HG02943 (cell line): ENCODE results near the gene NKX3-2.

Source experiments
- ATAC-seq: cut with Tn5 transposase; IDR thresholded peaks from one replicate; pipeline ENCODE4 v1.9.1; 2021; ENCODE audit warnings: mild to moderate bottlenecking, low read depth, moderate library complexity; ENCODE audit not compliant: unreplicated experiment

NKX3-2 gene

DNA sequence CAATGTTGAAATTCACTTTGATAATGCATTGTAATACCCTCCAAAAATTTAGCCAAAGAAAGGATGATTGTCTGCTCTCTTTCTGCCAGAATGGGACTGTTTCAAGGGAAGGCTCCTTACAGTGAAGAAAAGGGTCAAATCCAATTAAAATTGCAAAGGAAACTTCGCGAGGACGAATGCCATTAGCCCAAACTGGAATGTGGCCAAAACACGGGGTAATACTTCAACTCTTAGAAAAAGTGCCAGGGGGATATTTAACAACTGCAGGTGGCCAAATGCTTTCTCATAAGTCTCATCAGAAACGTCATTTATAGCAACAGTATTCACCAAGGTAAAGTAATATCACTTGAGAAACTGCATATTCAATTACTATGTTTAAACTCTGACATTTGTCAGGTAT lies 29.0 kb downstream of the NKX3-2 start:
- no peak for ATAC-seq

DNA sequence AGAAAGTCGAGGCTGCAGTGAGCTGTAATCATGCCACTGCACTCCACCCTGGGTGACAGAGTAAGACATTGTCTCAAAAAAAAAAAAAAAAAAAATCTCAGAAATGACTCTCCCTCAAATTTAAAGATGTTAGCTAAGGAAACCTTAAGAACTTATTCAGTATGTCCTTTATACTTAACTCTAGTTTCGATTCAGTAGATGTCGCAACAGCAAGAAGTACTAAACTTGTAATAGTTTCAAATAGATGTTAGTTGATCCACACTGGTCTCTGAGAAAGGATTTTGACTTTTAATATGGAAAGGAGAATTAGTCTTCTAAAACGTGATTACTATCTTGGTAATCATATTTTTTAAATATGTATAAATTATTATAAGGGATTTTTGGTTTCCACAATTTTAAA lies 29.6 kb downstream of the NKX3-2 start:
- no peak for ATAC-seq

DNA sequence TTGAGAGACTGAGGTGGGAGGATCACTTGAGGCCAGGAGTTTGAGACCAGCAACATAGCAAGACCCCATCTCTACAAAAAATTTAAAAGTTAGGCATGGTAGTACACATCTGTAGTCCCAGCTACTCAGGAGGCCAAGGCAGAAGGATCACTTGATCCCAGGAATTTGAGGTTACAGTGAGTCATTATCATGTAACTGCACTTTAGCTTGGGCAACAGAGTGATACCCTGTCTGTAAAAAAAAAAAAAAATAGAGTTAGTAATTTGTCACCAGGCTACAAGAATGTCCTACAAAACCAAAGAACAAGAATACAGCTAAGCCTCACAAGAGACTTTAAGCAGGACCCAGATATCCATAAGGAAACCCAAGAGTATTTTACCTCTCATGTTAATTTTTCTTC lies 33.2 kb downstream of the NKX3-2 start:
- no peak for ATAC-seq

DNA sequence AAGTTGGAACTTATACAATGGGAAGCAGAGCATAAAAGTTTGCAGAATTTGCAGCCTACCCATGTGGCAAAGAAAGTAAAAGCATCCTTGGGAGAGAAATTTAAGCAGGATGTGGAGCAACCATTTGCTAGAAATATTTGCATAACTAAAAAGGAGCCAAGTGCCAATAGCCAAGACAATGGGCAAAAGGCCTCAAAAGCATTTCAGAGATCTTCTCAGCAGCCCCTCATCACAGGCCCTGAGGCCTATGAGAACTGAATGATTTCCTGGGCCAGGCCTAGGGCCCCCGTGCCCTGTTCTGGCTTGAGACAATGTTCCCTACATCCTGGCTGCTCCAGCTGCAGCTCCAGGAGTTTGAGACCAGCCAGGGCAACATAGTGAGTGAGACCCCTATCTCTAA lies 34.9 kb downstream of the NKX3-2 start:
- ATAC-seq: no peak

DNA sequence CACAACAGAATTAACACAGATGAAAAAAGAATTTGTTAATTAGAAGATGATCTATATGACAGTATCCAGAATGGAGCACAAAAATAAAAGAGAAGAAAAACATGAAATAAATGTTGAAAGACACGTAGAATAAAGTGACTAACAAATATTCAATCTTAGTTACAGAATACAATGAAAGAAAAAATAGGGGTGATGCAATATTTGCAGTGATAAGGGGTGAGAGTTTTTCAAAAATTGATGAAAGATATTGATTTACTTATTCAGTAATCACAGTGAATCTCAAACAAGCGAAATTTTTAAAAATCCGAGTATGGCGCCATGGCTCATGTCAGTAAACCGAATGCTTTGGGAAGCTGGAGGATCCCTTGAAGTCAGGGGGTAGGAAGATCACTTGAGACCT lies 39.9 kb downstream of the NKX3-2 start:
- ATAC-seq: no peak

DNA sequence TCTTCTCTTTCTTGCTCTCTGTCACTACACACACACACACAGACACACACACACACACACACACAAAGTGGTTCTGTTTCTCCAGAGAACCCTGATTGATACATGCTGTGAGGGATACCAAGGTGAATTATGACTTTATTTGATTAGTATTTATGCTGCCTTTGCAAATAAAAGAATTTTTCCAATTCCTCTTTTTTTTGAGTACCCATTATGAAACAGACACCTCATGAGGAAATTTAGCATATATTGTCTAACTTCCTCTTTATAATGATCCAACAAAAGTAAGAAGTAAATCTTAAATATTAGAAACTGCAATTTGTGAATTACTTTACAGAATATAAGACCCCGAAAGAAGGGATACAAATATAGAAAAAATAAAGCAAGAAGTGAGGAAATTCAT lies 45.8 kb downstream of the NKX3-2 start:
- no peak for ATAC-seq

DNA sequence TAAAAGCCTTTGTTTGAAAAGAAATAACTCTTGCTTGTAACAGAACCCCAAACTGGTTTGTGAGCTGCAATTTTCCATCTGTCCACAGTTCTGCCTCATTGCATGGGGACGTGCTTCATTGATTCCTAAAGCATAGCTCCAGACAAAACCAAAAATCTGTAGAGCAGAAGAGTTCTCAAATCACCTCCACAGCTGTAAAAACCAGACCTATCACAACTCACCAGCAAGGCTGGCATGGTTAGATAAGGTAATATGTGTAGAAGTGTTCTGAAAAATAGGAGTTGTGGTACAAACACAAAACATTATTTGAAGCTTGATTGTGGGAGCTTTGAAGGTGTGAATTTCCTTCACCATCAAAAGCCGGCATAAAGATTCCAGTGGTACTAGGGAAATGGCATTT lies 47.7 kb downstream of the NKX3-2 start:
- no peak for ATAC-seq

DNA sequence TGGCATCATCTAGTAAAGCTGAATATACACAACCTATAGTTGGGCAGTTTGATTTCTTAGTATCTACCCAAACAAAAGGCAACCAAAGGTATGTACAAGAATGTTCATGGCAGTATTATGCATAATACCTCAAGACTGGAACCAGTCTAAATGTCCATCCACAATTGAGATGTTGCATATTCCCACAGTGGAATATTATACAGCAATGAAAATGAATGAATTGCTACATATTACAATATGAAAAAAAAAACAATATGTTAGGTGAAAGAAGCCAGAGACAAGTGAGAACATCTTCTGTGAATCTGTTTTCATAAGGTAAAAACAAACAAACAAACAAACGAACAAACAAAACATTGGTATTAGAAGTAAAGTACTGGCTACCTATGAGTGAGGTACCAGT lies 48.6 kb downstream of the NKX3-2 start:
- no peak for ATAC-seq

DNA sequence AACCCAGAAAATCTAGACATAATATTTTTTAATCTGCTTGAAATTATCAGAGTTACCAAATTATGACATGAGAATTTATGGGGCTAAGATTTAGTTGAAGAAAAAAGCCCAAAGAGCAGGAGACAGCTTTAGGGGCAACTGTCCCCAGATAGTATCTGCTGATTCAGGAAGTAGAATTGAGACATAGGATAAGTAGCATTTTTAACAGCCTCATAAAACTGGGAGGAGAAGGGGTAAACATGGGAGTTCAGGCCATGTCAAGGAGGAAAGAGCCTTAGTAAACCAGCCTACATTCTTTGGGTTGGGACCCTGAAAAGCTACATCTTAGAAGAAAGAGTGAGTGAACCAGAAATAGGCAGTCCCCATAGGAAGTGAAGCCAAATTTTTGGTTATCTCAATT lies 50.5 kb downstream of the NKX3-2 start:
- ATAC-seq: no peak

DNA sequence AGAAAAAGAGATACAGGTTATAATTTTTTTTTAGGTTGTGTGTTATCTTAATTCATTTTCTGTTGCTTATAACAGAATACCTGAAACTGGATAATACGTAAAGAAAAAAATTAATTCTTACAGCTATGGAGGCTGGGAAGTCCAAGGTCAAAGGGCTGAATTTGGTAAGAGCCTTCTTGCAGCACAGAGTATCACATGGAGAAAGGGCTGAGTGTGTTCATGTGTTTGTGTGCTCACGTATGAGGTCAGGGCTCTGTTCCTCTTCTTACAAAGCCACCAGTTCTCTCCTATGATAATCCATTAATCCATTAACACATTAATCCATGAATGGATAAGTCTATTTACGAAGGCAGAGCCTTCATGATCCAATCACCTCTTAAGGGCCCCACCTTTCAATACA lies 51.6 kb downstream of the NKX3-2 start:
- no peak for ATAC-seq
